Renal cortex interstitium (tissue), 15 donors: Measurements from ENCODE around the gene COL11A1. TPM values are rescaled to one million over a fixed set of nuclear protein-coding genes. Genes with fewer than 3 reads are reported as not detected.
"Not testable (repeated sequence)": the region's sequence is repeated elsewhere in the genome, so short reads cannot be mapped to it uniquely, and the experiment has no call there.

ENCODE experiments used
- DNase-seq, 11 donors: peaks; one replicate each; pipeline ENCODE4 v3.0.0-alpha.2; 2013; ENCODE audit warnings: low read depth in 9 of 11, low spot score in 4 of 11; ENCODE audit errors: extremely low read depth in 1 of 11
- long read RNA-seq, 16 experiments: transcript quantifications; one replicate each; lab custom pipeline, GENCODE V29; 2026
- polyA plus RNA-seq, 3 donors: library from polyadenylated mRNA; unstranded; fragments of 120-200 nt; gene quantifications; one replicate each; pipeline ENCODE4 v1.2.1, GENCODE V29; 2013; ENCODE audit not compliant: insufficient read length in 3 of 3

COL11A1 gene
- polyA plus RNA-seq: 1 to 10 TPM; 6.1 to 8.5 (median 7.9) TPM
- long read RNA-seq, donor 1: 0 reads
- long read RNA-seq, donor 2, partial matches to known transcripts: 0 of 1 reads
- long read RNA-seq, donor 2, other reads (novel, unspliced or antisense): 0 of 1 reads
- long read RNA-seq, donor 3: 0 reads
- long read RNA-seq, donor 4: 0 reads
- long read RNA-seq, donor 5: 0 reads
- long read RNA-seq, donor 6, partial matches to known transcripts: 0 of 1 reads
- long read RNA-seq, donor 6, other reads (novel, unspliced or antisense): 0 of 1 reads
- long read RNA-seq, donor 7: 0 reads
- long read RNA-seq, donor 8: 0 reads
- long read RNA-seq, donor 9: 0 reads
- long read RNA-seq, donor 10: 0 reads
- long read RNA-seq, donor 11: 0 reads
- long read RNA-seq, donor 12: 0 reads
- long read RNA-seq, donor 13: 0 reads
- long read RNA-seq, donor 14: 0 reads
- long read RNA-seq, donor 15: 0 reads
- long read RNA-seq, donor 16: 0 reads

DNA sequence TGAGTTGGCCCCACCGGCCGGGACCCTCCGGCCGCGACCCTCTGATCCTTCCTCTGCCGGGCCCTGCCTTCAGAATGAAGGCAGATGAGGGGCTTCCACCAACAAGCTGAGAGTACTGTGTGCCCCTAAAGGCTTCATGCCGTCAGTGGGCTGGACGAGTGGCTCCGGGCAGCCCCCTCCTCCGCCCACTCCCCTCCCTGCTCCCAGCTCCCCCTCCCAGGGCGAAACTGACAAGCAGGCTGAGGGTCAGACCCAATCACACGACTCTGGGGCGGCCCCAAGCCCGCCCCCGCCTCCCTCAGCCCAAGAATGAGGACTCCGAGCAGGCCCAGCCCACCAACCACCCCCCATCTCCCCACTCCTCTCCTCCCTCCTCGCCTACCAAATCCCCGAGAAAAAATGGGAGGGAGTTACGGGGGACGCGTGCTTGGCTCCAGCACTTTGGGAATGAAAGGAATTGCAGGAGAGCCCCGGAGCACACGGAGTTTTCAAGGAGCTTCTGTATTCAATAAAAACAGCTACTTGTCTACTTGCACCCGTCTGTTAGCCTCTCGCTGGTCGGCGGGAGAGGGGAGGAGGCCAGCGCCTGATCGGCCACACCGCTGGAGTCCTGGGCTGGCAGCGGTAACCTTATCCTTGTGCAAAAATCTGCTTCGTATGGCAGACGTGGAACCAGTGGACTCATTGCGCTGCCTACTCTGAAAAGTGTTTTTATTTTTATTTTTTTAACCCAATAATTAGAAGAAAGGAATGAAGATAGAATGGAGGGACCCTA is at the start of gene COL11A1:
Gene COL11A1 (minus strand): TSS at position 147 of the 775 bp plus-strand sequence. CDS start 344 bp downstream, outside the sequence.
- DNase-seq: peak in 8 of 11 donors; percentile 26 to 56 (median 42)

DNA sequence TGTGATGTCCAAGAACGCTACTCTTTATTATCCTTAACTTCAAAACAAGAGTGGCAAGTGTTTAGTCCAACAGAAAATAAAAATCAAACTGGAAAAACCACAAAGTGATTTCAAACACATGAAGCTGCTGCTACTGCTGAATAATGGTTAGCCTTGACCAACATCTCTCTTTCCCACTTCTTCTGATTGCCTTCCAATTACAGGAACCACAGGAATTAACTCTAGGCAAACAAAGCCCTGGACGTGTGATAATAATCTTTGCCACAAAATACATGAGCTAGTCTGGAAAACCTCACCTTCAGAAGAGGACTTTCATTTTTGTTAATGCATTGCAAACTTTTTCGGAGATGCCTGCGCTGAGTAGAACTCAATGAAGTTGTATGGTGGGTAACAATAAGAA is 48.6 kb upstream of the COL11A1 start:
- DNase-seq: no peak

DNA sequence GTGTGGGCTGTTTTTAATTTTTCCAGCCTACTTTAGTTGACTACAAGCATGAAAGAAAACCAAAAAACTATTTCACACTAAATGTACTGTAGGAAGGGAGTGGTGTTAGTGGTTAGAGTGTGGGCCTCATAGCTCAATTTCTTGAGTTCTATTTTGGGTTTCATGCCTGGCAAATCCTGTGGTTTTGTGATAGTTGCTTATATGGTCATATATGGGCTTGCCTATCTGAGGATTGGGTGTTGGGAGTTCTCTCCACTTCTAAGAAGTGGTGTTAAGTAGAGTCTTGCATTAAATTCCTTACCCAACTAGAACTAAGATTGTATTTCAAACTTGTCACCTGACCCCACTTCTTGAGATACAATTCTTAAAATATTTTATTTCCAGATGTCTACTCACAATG is 37.8 kb upstream of the COL11A1 start:
- DNase-seq: no peak

DNA sequence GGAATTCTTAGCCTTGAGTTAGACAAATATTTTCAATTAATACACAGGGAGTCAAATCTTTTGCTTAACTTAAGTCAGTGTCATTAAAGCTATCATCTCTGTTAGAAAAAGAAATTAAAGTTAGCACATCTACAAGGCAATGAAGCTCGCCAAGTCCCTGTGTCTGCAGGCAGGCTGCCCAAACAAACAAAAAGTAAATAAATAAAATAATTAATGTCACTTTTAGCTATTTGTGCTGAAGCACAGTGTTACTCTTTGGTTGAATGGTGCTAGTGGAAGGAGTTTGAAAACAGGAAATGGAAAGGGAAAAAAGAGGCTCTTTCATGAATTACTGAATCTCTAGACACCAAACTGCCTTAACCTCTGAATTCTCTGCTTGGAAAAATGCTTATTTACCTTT is 37.1 kb upstream of the COL11A1 start:
- peak in 8 of 11 donors; percentile 0 to 28 (median 6) for DNase-seq

DNA sequence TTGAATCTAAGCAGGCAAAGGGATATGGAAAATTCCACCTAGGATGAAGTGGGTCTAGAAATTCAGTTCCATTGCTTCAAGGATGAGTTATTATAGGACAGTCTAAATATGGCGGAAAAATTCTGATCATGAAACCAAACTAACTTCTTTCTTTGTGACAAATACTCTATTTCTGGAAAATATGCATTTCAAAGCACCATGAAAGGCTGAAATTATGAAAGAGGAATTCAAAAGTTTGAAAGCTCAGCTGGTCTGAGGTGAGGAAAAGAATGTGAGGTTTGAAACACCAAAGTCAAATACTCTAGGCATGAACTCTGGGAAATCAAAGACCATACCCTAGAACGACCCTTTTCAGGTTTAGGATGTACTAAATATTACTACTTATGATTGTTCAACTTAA is 36.4 kb upstream of the COL11A1 start:
- DNase-seq: no peak

DNA sequence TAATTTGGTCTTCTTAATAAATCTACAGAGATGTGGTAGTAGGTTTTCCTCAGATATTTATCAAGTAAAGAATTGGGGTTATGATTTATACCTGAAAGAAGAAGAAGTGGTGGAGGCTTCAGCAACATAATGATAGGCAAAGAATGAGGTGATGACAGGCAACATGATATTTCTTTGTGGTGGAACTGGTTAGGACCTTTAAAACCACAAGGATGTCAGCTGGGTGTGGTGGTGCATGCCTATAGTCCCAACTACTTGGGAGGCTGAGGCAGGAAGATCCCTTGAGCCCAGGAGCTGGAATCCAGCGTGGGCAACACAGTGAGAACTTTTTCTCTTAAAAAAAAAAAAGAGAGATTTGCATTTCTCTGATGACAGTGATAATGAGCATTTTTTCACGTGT is 34.1 kb upstream of the COL11A1 start:
- no peak for DNase-seq

DNA sequence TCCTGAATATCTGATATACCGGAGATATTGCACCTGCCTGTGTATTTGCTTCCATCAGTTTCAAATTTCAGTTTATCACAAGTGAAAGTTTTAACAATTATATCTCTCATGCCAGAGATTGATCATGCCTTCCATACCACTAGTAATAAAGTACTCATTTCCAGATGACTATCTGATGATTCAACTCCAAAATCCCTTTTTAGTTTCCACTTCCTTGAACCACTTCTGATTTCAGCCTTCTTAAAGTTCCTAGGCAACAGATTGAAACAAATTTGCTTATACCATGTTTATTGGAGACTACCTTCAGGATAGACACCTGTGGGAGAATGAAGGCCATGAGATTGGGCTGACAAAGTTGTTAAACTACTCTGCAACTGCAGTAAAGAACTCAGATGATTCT is 21.5 kb upstream of the COL11A1 start:
- DNase-seq: no peak

DNA sequence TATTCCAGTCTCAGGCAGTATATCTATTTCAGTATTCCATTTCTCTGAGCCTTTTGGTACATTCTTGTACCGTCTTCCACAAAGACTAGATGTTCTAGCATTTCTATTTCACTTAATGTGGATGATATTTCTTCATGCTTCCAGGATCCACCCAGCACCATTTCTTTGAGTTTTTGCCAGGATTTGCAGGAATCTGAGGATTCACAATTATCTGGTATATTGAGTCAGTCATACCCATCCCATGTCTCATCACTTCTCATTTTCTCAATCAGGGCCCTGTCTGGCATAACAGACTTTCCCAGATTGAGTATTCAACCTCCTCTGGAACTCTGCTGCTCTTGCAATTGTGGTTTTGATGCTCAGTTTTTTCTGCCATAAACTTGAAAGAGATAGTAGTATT is 20.9 kb upstream of the COL11A1 start:
- no peak for DNase-seq

DNA sequence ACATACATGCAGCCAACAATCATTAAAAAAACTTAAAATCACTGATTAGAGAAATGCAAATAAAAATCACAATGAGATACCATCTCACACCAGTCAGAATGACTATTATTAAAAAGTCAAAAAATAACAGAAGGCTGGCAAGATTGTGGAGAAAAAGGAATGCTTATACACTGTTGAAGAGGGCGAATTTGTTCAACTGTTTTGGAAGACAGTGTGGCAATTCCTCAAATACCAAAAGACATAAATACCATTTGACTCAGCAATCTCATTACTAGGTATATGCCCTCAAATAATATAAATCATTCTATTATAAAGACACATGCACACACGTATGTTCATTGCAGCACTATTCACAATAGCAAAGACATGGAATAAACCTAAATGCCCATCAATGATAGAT is 19.9 kb upstream of the COL11A1 start:
- DNase-seq: not testable (repeated sequence)

DNA sequence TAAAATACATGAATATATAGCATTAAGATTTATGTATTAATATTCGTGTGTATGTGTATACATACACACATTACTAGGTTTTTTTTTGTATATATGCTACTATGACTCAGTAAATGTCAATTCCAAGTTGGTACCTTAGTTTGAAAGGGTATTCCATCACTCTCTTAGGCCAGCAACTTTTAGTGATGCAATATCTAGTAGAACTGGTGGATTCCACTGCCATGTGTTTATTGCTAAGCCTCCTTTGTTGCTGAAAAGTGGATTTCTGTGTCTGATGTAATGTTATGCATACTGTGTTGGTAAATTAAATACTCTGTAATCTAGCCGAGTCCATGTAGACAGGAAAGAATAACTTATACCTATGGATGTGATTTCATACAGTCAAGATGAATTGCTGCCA is 16.9 kb upstream of the COL11A1 start:
- no peak for DNase-seq

DNA sequence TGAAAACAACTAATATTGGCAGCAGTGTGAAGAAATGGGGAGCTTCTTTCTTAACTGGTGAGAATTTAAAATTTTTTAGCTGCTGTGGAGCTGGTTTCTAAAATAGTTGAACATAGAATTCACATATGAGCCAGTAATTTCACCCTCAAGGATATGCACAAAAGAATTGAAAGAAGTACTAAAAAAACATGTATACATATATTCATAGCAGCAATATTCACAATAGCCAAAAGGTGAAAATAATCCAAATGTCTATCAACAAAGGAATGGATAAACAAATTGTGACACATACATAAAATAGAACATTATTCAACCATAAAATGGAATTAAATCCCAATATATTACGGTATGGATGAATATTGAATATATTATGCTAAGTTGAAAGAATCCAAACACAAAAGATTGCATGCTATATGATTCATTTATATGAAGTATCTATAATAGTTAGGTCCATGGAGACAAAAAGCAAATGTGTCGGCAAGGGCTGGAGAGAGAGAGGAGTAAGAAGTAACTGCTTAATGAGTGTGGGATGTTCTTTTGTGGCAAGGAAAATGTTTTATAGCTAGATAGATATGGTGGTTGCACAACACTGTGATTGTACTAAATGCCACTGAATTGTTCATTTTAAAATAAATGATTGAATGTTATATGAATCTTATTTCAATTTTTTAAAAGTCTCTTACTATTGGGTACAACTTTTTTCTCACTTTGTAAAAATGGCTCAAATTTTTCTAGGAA is 14.8 kb upstream of the COL11A1 start:
- no peak for DNase-seq

DNA sequence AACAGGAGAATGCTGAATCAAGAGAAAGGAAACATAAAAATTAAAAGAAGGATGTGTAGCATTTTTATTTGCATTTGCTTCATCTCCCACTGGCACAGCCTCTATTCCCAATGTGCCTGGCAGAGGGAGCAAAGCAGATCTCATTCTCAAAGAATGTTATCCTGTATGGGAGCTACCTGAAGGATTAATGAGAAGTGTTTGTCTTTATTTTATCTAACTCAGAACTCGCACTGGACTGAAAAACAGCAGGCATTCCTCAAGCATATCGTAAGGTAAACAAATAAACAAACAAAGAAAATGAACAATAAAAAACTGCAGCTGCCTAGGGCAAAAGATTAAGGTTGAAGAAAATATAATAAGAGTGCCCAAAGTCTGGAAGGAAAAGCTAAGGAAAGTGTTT is 12.7 kb upstream of the COL11A1 start:
- DNase-seq: no peak

DNA sequence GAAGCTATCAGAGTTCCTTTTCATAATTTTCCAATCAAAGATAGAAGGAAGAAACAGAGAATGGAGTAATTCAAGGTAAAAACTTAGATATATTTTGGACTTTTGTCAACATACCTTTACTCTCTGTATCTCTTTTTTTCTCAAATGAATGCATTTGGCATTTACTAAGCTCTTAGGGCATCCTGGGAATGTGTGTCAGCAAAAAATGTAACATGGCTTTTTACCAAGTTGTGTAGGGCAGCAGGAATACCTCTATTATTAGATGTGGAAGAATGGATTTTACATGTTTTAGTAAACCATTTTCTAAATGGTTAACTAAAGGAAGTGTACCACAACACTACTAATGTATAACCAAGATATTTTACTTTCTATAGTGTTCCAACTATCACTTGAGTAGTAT is 4.2 kb upstream of the COL11A1 start:
- no peak for DNase-seq

DNA sequence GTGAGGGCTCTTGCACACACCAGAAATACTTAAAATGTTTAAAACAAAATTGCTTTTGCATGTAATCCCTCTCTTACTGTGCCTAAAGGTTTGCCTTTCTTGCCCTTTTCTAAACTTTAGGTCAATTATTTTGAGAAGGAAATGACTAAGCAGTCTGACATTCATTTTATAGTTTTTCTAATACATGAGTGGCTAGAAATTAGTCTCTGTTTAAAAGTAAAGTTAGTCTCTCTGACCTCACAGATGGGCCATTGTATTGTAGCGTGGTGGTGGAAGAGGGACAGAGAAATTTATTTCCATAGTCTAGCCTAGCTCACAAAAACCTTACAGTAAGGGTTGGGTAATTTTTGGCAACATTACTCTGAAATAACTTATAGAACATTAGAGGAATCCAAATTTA is 3.6 kb upstream of the COL11A1 start:
- no peak for DNase-seq

DNA sequence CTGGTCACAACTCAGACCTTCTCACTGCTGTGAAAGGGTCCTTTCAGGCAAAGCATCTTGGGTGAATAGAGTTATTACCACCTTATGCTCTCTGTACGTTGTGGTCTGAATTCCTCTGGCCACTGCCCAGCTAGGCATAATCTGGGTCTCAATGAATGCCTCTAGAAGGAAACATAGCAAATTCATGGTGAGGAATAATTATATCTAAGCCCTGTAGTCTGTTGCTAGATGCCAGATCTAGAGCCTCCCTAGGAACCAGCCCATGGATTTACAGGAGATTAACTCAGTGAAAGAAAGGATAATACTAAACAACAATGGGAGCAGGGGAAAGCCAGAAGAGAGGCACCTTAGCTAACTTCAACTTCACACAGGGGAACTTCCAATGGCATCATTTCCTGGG is 2.4 kb upstream of the COL11A1 start:
- no peak for DNase-seq

DNA sequence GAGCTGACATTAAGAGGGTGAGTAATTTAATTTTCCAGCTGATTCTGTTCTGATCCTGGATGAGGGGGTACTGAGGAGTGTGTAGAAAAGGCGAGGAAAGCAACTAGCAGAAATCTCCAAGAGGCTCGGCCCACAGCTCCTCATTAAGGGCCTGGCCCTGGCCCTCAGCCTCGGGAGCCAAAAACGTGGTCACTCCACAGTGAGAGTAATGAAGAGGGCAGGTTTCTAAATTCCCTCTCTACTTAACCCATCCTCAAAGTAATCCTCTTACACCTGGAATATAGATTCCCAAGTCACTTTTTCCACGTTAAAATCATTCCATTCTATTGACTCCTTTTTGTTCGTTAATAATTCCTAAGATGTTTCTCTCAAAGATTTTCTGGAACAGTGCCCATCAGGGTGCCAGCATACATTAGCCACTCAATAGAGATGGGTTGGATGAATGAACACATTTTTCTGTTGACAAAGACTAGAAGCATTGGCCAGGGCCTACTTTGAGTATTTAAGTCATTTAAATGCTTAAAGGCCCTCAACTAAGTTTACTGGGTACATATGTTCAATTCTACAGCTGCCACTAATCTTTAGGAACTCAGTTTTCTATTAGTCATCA is 1.1 kb upstream of the COL11A1 start:
- no peak for DNase-seq

DNA sequence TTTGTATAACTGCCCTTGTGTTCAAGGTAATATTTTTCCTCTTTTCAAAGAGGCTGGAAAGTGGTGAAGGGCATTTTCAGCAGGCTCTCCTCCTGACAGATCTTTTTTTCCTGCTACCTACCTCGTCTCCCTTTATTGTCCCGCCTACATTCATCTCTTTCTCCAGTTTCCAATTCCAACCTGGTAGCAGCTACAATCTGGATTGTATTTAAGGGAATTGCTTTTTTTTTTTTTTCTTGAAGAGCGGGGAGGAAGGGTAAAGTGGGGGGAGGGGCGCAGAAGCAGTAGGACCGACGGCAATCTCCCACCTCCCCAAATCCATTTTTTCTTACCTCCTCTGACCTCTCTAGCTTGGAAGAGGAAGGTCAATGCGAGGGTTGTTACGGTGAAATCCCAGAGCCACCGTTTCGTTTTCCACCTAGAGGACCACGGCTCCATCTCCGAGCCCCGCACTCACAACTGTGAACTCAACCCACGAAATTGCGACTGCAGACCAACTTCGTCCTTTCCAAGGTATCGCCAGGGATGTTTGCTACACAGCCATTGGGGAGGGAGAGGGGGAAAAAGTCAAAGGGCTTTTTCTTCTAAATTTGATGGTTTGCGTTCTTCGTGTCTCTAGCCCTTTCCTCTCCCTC is 464 bp downstream of the COL11A1 start:
- DNase-seq: peak in 1 of 11 donors; percentile 2

DNA sequence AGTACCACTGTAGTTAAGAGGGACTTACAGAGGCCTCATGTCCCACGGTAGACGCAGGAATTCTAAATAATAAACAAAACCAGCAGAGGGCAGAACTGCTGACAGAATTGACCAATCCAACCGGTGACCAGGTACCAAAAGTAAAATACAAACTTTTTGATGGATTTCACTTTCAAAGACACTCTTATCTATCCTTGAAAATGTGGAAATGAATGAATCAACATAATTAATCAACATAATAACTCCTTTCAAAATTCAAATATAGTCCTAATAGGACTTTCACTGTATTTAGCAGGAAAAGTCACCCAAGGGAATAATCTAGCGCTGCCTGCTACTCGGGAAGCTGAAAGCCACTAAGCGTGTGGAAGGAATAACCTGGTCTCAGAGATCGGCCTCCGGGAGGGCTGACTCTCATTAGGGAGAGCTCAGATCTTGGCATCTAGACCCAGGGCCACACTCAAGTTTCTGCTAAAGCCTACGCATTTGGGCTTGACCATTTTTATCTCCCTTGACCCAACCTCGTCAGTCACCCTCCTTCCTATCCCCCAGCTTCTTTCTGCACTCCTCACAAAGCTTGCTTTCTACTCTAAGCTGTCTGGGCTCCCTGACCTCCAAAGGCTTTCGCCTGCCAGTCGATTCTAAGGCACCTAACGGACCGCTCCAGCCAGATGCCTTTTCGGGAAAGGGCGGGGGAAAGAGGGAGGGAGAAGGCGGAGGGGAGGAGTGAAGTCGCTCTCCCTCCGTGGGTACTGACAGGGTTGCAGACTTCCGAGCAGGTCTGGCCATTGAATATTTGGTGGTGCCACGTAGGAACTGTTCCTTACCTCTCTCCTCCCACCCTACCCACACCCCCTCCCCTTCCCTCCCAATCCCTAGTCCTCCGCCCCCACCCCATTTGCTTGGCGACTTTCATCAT is 1.6 kb downstream of the COL11A1 start:
- DNase-seq: peak in 4 of 11 donors; percentile 12 to 37 (median 28)
